ENCODE measurements around the gene HNRNPDL.

Gene HNRNPDL

DNA sequence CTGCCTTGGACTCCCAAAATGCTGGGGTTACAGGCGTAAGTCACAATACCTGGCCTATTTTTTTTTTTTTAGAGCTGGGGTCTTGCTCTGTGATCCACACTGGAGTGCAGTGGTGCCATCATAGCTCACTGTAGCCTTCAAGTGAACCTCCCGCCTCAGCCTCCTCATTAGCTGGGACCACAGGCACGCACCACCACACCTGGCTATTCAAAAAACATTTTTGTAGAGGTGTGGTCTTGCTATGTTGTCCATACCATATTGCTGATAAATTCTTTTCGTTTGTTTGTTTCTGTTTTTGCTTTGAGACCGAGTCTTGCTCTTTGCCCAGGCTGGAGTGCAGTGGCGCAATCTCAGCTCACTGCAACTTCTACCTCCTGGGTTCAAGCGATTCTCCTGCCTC is 21.8 kb upstream of the HNRNPDL start:
- H3K36me3 ChIP-seq (ENCODE audit: insufficient read depth, low read length) = peaks cover 81% of the 10 kb centered on the region
- no peaks in the 10 kb centered on the region for H3K27me3 ChIP-seq (ENCODE audit: insufficient read depth, low read length)
- H3K4me3 ChIP-seq (ENCODE audit: low read length) = no peak overlapping the region
- H2AFZ ChIP-seq (ENCODE audit: low read depth, low read length) = no peak overlapping the region
- no peaks in the 10 kb centered on the region for H3K9me3 ChIP-seq (ENCODE audit: low read length)
- no peaks in the 10 kb centered on the region for H3K4me1 ChIP-seq (ENCODE audit: insufficient read depth, low read length)

DNA sequence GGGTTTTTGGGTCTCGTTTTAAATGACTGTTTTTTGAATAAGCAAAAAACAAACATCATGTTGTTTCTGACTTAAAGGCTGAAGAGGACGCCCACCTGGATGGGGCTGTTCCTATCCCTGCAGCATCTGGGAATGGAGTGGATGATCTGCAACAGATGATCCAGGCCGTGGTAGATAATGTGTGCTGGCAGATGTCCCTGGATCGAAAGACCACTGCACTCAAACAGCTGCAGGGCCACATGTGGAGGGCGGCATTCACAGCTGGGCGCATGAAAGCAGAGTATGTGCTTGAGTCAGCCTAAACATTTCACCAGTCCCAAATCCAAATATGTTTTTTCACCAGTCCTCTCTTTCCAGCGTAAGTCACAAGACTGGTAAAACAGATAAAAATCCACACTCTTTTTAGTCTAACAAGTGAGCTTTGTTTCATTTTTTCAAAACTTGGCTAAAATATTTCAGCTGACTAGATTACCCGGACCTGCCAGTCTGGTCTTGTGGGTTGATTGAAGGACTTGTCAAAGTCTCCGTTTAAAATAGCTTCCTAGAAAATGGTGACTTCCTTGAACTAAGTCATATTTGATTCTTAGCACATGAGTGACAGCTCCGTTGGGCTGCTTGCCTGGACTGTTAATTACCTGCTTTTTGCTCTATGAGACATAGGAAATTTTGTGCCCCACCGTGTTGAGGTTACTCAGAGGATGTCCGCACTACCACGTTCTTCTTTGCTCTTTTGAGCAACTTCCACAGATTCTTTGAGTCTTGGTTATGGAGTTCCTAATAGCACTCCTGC is 20.9 kb upstream of the HNRNPDL start:
- H3K9me3 ChIP-seq (ENCODE audit: low read length) = no peaks in the 10 kb centered on the region
- peaks cover 73% of the 10 kb centered on the region for H3K36me3 ChIP-seq (ENCODE audit: insufficient read depth, low read length)
- no peaks in the 10 kb centered on the region for H3K4me1 ChIP-seq (ENCODE audit: insufficient read depth, low read length)
- no peaks in the 10 kb centered on the region for H3K27me3 ChIP-seq (ENCODE audit: insufficient read depth, low read length)
- H2AFZ ChIP-seq (ENCODE audit: low read depth, low read length) = no peak overlapping the region
- no peak overlapping the region for H3K4me3 ChIP-seq (ENCODE audit: low read length)

DNA sequence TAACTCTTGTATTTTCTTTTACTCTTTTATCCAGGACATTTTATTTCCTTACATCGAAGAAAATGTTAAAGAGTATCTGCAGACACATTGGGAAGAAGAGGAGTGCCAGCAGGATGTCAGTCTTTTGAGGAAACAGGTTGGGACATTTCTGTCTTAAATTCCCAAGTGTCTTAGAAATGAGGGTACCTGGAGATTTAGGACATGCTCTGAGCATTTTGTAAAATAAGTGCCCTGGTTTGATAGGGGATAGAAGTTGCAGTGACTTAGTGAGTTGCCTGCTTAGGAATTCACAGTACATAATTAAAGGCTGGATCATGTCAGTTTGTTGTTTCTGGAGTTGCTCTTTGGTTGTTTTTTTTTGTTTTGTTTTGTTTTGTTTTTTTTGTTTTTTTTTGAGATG is 17.6 kb upstream of the HNRNPDL start:
- no peak overlapping the region for H3K4me3 ChIP-seq (ENCODE audit: low read length)
- no peaks in the 10 kb centered on the region for H3K27me3 ChIP-seq (ENCODE audit: insufficient read depth, low read length)
- H3K36me3 ChIP-seq (ENCODE audit: insufficient read depth, low read length) = peaks cover 54% of the 10 kb centered on the region
- no peak overlapping the region for H2AFZ ChIP-seq (ENCODE audit: low read depth, low read length)
- H3K9me3 ChIP-seq (ENCODE audit: low read length) = no peaks in the 10 kb centered on the region
- no peaks in the 10 kb centered on the region for H3K4me1 ChIP-seq (ENCODE audit: insufficient read depth, low read length)

DNA sequence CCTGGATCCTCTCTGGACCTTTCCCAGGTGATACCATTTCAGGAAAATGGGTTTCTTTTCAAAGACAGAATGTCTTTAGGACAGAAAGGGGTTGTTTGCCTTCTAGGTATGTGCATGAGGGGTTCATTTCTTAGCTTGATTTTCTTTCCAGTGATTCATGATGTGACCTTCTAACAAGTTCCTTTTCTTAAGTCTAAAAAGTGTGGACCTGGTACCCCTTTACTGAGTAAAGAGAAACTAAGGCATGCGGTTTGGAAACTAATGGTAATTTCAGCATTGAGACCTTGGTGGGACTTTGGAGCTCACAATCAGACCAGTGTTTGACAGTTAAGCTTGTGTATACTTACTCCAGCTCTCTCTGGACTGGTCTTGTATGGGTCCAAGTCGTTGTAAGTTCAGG is 8.8 kb upstream of the HNRNPDL start:
- peaks cover 33% of the 10 kb centered on the region for H3K36me3 ChIP-seq (ENCODE audit: insufficient read depth, low read length)
- H3K4me1 ChIP-seq (ENCODE audit: insufficient read depth, low read length) = peaks cover 3% of the 10 kb centered on the region
- H3K4me3 ChIP-seq (ENCODE audit: low read length) = no peak overlapping the region
- no peaks in the 10 kb centered on the region for H3K27me3 ChIP-seq (ENCODE audit: insufficient read depth, low read length)
- H2AFZ ChIP-seq (ENCODE audit: low read depth, low read length) = no peak overlapping the region
- peaks cover 8% of the 10 kb centered on the region for H3K9me3 ChIP-seq (ENCODE audit: low read length)

DNA sequence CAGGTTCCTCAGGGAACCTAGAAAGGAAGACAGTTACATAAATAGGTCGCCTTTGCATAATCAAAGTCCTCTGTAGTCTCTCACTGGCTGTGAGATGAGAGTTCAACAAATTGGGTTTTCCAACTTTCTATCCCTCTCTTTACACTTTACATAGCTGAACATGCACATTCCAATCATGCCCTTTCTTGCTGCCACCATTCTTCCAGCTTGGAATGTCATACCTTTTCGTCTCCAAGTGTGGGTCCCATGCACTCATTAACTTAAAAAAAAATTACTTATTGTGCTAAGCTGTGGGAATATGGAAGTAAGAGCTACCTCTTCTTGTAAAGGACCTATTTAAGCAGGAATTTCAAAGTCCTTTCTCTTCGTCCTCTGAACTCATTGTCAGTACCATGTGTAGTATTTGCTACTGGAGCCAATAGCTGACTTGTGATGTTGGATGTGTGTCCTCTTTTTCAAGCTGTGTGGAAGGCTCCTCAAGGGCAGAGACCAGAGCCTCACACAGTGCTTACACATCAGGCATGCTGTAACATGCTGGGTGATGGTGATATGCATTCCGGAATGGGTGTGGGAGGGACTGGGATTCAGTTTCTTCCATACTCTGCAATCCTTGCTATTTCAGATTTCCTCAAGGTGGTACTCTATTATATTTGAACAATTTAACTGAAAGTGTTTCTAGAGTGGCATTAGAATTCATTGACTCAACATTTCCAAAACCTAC is 7.2 kb upstream of the HNRNPDL start:
- Histone ChIP-seq H2AFZ (ENCODE audit: low read depth, low read length) (no peak overlapping the region), H3K9me3 (ENCODE audit: low read length) (peaks cover 6% of the 10 kb centered on the region), H3K4me1 (ENCODE audit: insufficient read depth, low read length) (peaks cover 8% of the 10 kb centered on the region), H3K27me3 (ENCODE audit: insufficient read depth, low read length) (no peaks in the 10 kb centered on the region), H3K4me3 (ENCODE audit: low read length) (no peak overlapping the region), H3K36me3 (ENCODE audit: insufficient read depth, low read length) (peaks cover 39% of the 10 kb centered on the region)

DNA sequence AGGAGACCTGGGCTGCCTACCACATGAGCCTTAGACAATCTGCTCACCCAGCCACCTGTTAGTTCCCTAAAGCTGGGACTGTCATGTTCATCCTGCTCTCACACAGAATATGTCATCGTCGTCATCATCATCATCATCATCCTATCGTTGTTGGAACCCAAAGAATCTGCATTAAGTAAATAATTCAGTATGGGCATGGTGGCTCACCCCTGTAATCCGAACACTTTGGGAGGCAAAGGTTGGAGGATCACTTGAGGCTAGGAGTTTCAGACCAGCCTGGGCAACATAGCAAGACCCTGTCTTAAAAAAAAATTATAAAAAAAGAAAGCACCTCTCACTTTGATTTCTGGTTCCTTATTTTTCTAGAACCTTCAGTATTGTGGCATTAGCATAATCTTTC is 6.5 kb upstream of the HNRNPDL start:
- Histone ChIP-seq H3K9me3 (ENCODE audit: low read length) (peaks cover 6% of the 10 kb centered on the region), H2AFZ (ENCODE audit: low read depth, low read length) (no peak overlapping the region), H3K27me3 (ENCODE audit: insufficient read depth, low read length) (no peaks in the 10 kb centered on the region), H3K36me3 (ENCODE audit: insufficient read depth, low read length) (peaks cover 38% of the 10 kb centered on the region), H3K4me1 (ENCODE audit: insufficient read depth, low read length) (peaks cover 8% of the 10 kb centered on the region), H3K4me3 (ENCODE audit: low read length) (no peak overlapping the region)

DNA sequence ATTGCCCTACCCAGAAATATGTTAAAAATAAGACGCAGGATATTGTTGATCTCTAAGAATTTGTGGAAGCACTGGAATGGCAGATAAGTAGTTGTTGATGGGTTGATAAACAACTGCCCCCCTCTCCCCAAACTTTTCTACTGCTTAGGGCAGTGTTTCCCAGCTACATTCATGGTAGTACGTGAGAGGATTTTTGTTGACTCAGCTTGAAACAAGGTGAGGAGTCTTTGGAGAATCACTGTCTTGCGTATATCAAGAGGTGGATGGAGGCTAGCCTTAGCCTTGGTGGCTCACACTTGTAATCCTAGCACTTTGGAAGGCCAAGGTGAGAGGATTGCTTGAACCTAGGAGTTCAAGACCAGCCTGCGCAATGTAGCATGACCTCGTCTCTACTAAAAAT is 5.9 kb upstream of the HNRNPDL start:
- Histone ChIP-seq H3K4me3 (ENCODE audit: low read length) (no peak overlapping the region), H3K27me3 (ENCODE audit: insufficient read depth, low read length) (no peaks in the 10 kb centered on the region), H3K9me3 (ENCODE audit: low read length) (peaks cover 6% of the 10 kb centered on the region), H3K4me1 (ENCODE audit: insufficient read depth, low read length) (peaks cover 11% of the 10 kb centered on the region), H3K36me3 (ENCODE audit: insufficient read depth, low read length) (peaks cover 37% of the 10 kb centered on the region), H2AFZ (ENCODE audit: low read depth, low read length) (no peak overlapping the region)

DNA sequence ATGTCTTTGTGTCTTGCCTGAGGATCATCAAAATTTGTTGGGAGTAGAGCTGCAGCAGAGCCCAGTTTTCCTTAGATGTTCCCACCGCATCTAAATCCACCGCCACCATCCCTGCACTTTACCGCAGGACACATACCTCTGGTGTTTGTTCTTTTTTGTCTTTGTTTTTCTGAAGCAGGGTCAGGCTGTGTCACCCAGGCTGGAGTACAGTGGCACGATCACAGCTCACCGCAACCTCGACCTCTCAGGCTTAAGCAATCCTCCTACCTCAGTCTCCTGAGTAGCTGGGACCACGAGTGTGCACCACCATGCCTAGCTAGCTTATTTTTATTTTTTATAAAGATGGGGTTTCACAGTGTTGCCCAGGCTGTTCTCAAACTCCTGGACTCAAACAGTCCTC is 4.7 kb upstream of the HNRNPDL start:
- no peak overlapping the region for H3K4me3 ChIP-seq (ENCODE audit: low read length)
- H2AFZ ChIP-seq (ENCODE audit: low read depth, low read length) = no peak overlapping the region
- H3K4me1 ChIP-seq (ENCODE audit: insufficient read depth, low read length) = peaks cover 13% of the 10 kb centered on the region
- no peaks in the 10 kb centered on the region for H3K27me3 ChIP-seq (ENCODE audit: insufficient read depth, low read length)
- H3K9me3 ChIP-seq (ENCODE audit: low read length) = peaks cover 6% of the 10 kb centered on the region
- peaks cover 37% of the 10 kb centered on the region for H3K36me3 ChIP-seq (ENCODE audit: insufficient read depth, low read length)

DNA sequence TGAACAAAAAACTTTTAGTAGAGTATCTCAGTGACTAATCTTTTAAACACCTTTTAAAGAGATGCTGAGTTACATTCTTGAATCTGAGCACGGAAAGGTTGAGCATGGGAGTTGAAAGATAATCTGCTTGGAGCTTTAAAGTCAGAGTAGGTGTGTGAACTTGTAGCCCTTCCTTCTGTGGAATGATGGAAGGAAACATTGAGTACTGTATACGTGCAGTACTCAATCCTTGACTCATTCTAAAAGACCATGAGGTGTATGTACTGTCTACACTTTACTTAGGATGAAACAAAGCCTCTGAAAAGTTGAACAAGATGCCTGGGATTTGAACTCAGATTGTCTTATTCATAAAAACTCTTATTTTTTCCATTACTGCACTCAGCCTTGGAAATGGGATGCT is 3.5 kb upstream of the HNRNPDL start:
- peaks cover 6% of the 10 kb centered on the region for H3K9me3 ChIP-seq (ENCODE audit: low read length)
- peaks cover 32% of the 10 kb centered on the region for H3K36me3 ChIP-seq (ENCODE audit: insufficient read depth, low read length)

DNA sequence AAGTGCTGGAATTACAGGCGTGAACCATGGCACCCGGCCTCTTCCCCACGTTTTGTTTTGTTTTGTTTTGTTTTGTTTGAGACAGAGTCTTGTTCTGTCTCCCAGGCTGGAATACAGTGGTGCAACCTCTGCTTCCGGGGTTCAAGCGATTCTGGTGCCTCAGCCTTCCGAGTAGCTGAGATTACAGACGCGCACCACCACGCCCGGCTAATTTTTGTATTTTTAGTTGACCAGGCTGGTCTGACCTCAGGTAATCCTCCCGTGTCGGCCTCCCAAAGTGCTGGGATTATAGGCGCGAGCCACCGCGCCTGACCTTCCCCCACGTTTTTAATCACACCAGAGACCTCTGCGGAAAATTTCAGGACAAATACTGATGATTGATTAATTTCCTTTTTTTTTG is 2.3 kb upstream of the HNRNPDL start:
- Histone ChIP-seq H2AFZ (ENCODE audit: low read depth, low read length) (no peak overlapping the region), H3K9me3 (ENCODE audit: low read length) (peaks cover 6% of the 10 kb centered on the region), H3K27me3 (ENCODE audit: insufficient read depth, low read length) (no peaks in the 10 kb centered on the region), H3K36me3 (ENCODE audit: insufficient read depth, low read length) (peaks cover 43% of the 10 kb centered on the region), H3K4me3 (ENCODE audit: low read length) (no peak overlapping the region), H3K4me1 (ENCODE audit: insufficient read depth, low read length) (peaks cover 16% of the 10 kb centered on the region)

More for the DNA sequence above, 3.5 kb upstream of the HNRNPDL start:
- peaks cover 13% of the 10 kb centered on the region for H3K4me1 ChIP-seq (ENCODE audit: insufficient read depth, low read length)
- H2AFZ ChIP-seq (ENCODE audit: low read depth, low read length) = no peak overlapping the region
- no peaks in the 10 kb centered on the region for H3K27me3 ChIP-seq (ENCODE audit: insufficient read depth, low read length)
- H3K4me3 ChIP-seq (ENCODE audit: low read length) = no peak overlapping the region

DNA sequence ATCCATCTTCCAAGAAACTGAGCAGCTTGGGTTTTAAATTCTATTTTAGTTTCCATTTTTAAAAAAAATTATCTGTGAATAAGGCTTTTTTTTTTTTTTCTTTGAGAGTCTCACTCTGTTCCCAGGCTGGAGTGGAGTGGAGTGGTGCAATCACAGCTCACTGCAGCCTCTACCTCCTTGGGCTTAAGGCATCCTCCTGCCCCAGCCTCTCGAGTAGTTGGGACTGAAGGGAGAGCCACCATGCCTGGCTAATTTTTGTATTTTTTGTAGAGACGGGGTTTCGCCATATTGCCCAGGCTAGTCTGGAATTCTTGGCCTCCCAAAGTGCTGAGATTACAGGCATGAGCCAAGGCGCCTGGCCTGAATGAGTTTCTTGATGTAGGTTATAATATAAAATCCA is 1.6 kb upstream of the HNRNPDL start:
- no peaks in the 10 kb centered on the region for H3K27me3 ChIP-seq (ENCODE audit: insufficient read depth, low read length)
- H3K4me3 ChIP-seq (ENCODE audit: low read length) = peak overlapping the region; percentile 91
- no peak overlapping the region for H2AFZ ChIP-seq (ENCODE audit: low read depth, low read length)
- peaks cover 6% of the 10 kb centered on the region for H3K9me3 ChIP-seq (ENCODE audit: low read length)
- H3K4me1 ChIP-seq (ENCODE audit: insufficient read depth, low read length) = peaks cover 20% of the 10 kb centered on the region
- H3K36me3 ChIP-seq (ENCODE audit: insufficient read depth, low read length) = peaks cover 47% of the 10 kb centered on the region

DNA sequence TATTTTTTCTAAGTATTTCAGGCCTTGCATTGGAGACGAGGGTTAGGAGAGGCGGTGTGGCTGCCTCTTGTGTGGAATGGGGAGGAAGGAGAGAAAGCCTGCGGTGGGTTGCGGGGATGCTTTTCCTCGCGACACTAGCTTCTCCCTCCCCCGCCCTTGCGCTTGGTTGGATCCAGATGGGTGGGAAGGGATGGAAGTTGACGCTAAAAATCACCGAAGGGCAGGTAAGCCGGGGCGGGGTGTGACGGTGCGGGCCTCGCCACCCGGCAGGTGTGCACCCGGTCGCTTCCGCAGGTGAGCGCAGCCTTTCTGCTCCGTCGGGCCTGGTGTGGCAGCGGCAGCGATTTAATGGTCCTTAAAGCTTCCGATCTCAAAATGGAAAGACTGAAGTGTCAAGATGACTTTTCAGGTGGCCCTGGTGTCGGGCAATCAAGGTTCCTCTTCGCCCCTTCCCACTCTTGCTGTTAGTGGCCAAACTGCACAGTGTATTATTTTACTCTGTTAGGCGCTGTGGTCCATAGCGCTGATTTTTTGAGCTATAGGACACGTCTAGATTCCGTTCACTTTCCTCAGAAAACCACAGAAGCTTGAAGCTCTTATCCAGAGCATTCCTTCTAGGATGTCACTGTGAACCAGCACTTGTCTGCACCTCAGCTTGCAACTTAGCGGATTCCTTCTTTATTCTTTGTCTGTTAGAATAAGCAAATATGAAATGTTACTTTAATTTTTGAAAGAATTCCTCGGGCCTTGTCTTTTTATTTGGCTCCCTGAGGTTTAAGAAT is 893 bp upstream of the HNRNPDL start:
- peaks cover under 1% of the 10 kb centered on the region for H3K9me3 ChIP-seq (ENCODE audit: low read length)
- H3K36me3 ChIP-seq (ENCODE audit: insufficient read depth, low read length) = peaks cover 51% of the 10 kb centered on the region
- peak overlapping the region; percentile 18 for H2AFZ ChIP-seq (ENCODE audit: low read depth, low read length)
- H3K4me1 ChIP-seq (ENCODE audit: insufficient read depth, low read length) = peaks cover 27% of the 10 kb centered on the region
- peak overlapping the region; percentile 91 for H3K4me3 ChIP-seq (ENCODE audit: low read length)
- no peaks in the 10 kb centered on the region for H3K27me3 ChIP-seq (ENCODE audit: insufficient read depth, low read length)

DNA sequence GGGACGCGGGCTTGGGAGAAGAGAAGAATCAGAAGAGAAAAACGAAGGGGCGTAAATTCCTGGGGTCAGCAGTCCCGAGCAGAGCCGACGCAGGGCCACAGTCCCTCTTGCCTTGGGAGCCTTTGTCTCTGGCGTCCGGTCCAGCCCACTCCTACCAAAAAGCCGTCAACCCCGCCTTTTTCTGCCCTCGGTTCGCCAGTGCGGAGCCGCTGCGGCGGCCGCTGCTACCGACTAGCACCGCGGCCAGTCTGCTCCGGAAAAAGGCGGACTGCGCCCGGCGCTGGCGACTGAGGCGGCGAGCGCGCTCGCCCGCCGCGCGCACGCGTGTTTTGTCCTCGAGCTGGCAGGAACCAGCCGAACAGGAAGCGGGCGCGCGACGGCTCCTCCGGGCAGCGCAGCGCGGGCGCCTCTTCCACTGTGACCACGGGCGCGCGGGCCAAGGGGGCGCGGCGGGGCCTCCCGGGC is 502 bp downstream of the HNRNPDL start:
- peak overlapping the region; percentile 91 for H3K4me3 ChIP-seq (ENCODE audit: low read length)
- no peaks in the 10 kb centered on the region for H3K9me3 ChIP-seq (ENCODE audit: low read length)
- peaks cover 51% of the 10 kb centered on the region for H3K36me3 ChIP-seq (ENCODE audit: insufficient read depth, low read length)
- no peaks in the 10 kb centered on the region for H3K27me3 ChIP-seq (ENCODE audit: insufficient read depth, low read length)
- peaks cover 28% of the 10 kb centered on the region for H3K4me1 ChIP-seq (ENCODE audit: insufficient read depth, low read length)
- H2AFZ ChIP-seq (ENCODE audit: low read depth, low read length) = peak overlapping the region; percentile 8
